SJSA1 (cell line): Measurements from ENCODE around the gene SASH1. TPM values are rescaled to one million over a fixed set of nuclear protein-coding genes. Genes with fewer than 3 reads are reported as not detected.

Experiments
- DNase-seq, 2 experiments: peaks; one replicate each; pipeline ENCODE4 v3.0.0-alpha.2; 2015 to 2020; ENCODE audit warnings: low spot score in 2 of 2, low read depth in 1 of 2
- H3K27ac ChIP-seq: fragments of 250-450 bp; sonication (Bioruptor Pico); 2 replicates; pipeline ENCODE4 v1.5.1; 2020; ENCODE audit warnings: mild to moderate bottlenecking, moderate library complexity
- H3K27me3 ChIP-seq: fragments of 250-450 bp; sonication (Bioruptor Pico); replicated peaks from 2 replicates; pipeline ENCODE4 v1.5.1; 2020; ENCODE audit warnings: mild to moderate bottlenecking, moderate library complexity
- H3K36me3 ChIP-seq: fragments of 250-450 bp; sonication (Bioruptor Pico); 2 replicates; pipeline ENCODE4 v1.5.1; 2020; ENCODE audit warnings: mild to moderate bottlenecking
- H3K4me1 ChIP-seq: fragments of 250-450 bp; sonication (Bioruptor Pico); replicated peaks from 2 replicates; pipeline ENCODE4 v1.6.1; 2021; ENCODE audit warnings: mild to moderate bottlenecking
- H3K4me3 ChIP-seq: fragments of 250-450 bp; sonication (Bioruptor Pico); 2 replicates; pipeline ENCODE4 v1.5.1; 2020; ENCODE audit warnings: mild to moderate bottlenecking
- H3K9me3 ChIP-seq: fragments of 250-450 bp; sonication (Bioruptor Pico); replicated peaks from 2 replicates; pipeline ENCODE4 v1.5.1; 2020; ENCODE audit warnings: mild to moderate bottlenecking
- total RNA-seq: library from RNA; depleted of rRNA; stranded (reverse); fragments of >200 nt; shearing (Covaris generic); gene quantifications from 2 replicates; pipeline ENCODE4 v1.2.3, GENCODE V29; 2014

The SASH1 gene
- total RNA-seq, 1 experiment from 2014 or later: 10.4 TPM

- DNase-seq: peak in 1 of 2 experiments; percentile 53
- H3K27ac ChIP-seq: no peak overlapping the region
- no peaks in the 10 kb centered on the region for H3K36me3 ChIP-seq
- H3K4me3 ChIP-seq: no peak overlapping the region
- no peaks in the 10 kb centered on the region for H3K27me3 ChIP-seq
- peaks cover 44% of the 10 kb centered on the region for H3K4me1 ChIP-seq
- H3K9me3 ChIP-seq: no peaks in the 10 kb centered on the region; the same call in 1 of the 2 replicates
These were observed 119.4 kb downstream of the SASH1 start for GRCh38 chr6:148461986-148462577.

- Histone ChIP-seq H3K4me1 (peaks cover 39% of the 10 kb centered on the region), H3K36me3 (no peaks in the 10 kb centered on the region), H3K4me3 (no peak overlapping the region), H3K27ac (no peak overlapping the region), H3K27me3 (no peaks in the 10 kb centered on the region), H3K9me3 (no peaks in the 10 kb centered on the region)
- DNase-seq: peak in 1 of 2 experiments; percentile 28
These were observed 121.0 kb downstream of the SASH1 start for GRCh38 chr6:148463671-148464070.

GRCh38 chr6:148464319-148465010 is 121.8 kb downstream of the SASH1 start:
- no peaks in the 10 kb centered on the region for H3K27me3 ChIP-seq
- no peak overlapping the region for H3K27ac ChIP-seq
- H3K4me1 ChIP-seq: peaks cover 39% of the 10 kb centered on the region
- no peak overlapping the region for H3K4me3 ChIP-seq
- no peaks in the 10 kb centered on the region for H3K36me3 ChIP-seq
- peak; percentile 63 to 78 for DNase-seq
- H3K9me3 ChIP-seq: no peaks in the 10 kb centered on the region

- Histone ChIP-seq H3K4me1 (peaks cover 39% of the 10 kb centered on the region), H3K9me3 (no peaks in the 10 kb centered on the region), H3K4me3 (no peak overlapping the region), H3K27me3 (no peaks in the 10 kb centered on the region), H3K27ac (no peak overlapping the region), H3K36me3 (no peaks in the 10 kb centered on the region)
- DNase-seq: no peak
These were observed 122.3 kb downstream of the SASH1 start for GRCh38 chr6:148465011-148465335.

- no peak for DNase-seq
- H3K4me1 ChIP-seq: peaks cover 46% of the 10 kb centered on the region
- H3K27me3 ChIP-seq: no peaks in the 10 kb centered on the region
- H3K27ac ChIP-seq: no peak overlapping the region
- no peaks in the 10 kb centered on the region for H3K9me3 ChIP-seq
- no peaks in the 10 kb centered on the region for H3K36me3 ChIP-seq
- H3K4me3 ChIP-seq: no peak overlapping the region
These were observed 123.0 kb downstream of the SASH1 start for GRCh38 chr6:148465670-148466069.

GRCh38 chr6:148466158-148466557 is 123.5 kb downstream of the SASH1 start:
- Histone ChIP-seq H3K4me3 (no peak overlapping the region), H3K9me3 (no peaks in the 10 kb centered on the region), H3K4me1 (peaks cover 49% of the 10 kb centered on the region), H3K27ac (no peak overlapping the region), H3K36me3 (no peaks in the 10 kb centered on the region), H3K27me3 (no peaks in the 10 kb centered on the region)
- no peak for DNase-seq

GRCh38 chr6:148467926-148468325 is 125.3 kb downstream of the SASH1 start:
- H3K4me1 ChIP-seq: peaks cover 42% of the 10 kb centered on the region
- no peaks in the 10 kb centered on the region for H3K27me3 ChIP-seq
- no peaks in the 10 kb centered on the region; the same call in 1 of the 2 replicates for H3K9me3 ChIP-seq
- H3K36me3 ChIP-seq: no peaks in the 10 kb centered on the region
- no peak overlapping the region for H3K27ac ChIP-seq
- H3K4me3 ChIP-seq: no peak overlapping the region
- no peak for DNase-seq

- Histone ChIP-seq H3K27ac (no peak overlapping the region), H3K4me3 (no peak overlapping the region), H3K4me1 (peaks cover 23% of the 10 kb centered on the region), H3K36me3 (no peaks in the 10 kb centered on the region), H3K9me3 (no peaks in the 10 kb centered on the region; the same call in 1 of the 2 replicates), H3K27me3 (no peaks in the 10 kb centered on the region)
- DNase-seq: no peak
These were observed 127.5 kb downstream of the SASH1 start for GRCh38 chr6:148470156-148470555.

GRCh38 chr6:148470606-148471465 is 128.2 kb downstream of the SASH1 start:
- peak overlapping the region; percentile 77; the same call in 1 of the 2 replicates for H3K27ac ChIP-seq
- DNase-seq: peak in 1 of 2 experiments; percentile 70

GRCh38 chr6:148471624-148472159 is 129.1 kb downstream of the SASH1 start:
- peak; percentile 75 to 83 for DNase-seq
- H3K27me3 ChIP-seq: no peaks in the 10 kb centered on the region
- peaks cover 23% of the 10 kb centered on the region for H3K4me1 ChIP-seq
- H3K36me3 ChIP-seq: peaks cover 3% of the 10 kb centered on the region; the same call in 1 of the 2 replicates
- no peak overlapping the region for H3K4me3 ChIP-seq
- no peaks in the 10 kb centered on the region; the same call in 1 of the 2 replicates for H3K9me3 ChIP-seq
- peak overlapping the region; percentile 77 for H3K27ac ChIP-seq

More at GRCh38 chr6:148470606-148471465, 128.2 kb downstream of the SASH1 start:
- H3K27me3 ChIP-seq: no peaks in the 10 kb centered on the region
- H3K4me1 ChIP-seq: peaks cover 23% of the 10 kb centered on the region
- H3K36me3 ChIP-seq: peaks cover 3% of the 10 kb centered on the region; the same call in 1 of the 2 replicates
- H3K4me3 ChIP-seq: no peak overlapping the region
- no peaks in the 10 kb centered on the region; the same call in 1 of the 2 replicates for H3K9me3 ChIP-seq

GRCh38 chr6:148472171-148473105 is 129.8 kb downstream of the SASH1 start:
- Histone ChIP-seq H3K36me3 (peaks cover 3% of the 10 kb centered on the region; the same call in 1 of the 2 replicates), H3K27ac (peak overlapping the region; percentile 77; the same call in 1 of the 2 replicates), H3K4me3 (no peak overlapping the region), H3K9me3 (no peaks in the 10 kb centered on the region; the same call in 1 of the 2 replicates), H3K27me3 (no peaks in the 10 kb centered on the region), H3K4me1 (peaks cover 23% of the 10 kb centered on the region)
- DNase-seq: no peak

GRCh38 chr6:148479497-148479896 is 136.9 kb downstream of the SASH1 start:
- DNase-seq: no peak

More at GRCh38 chr6:148479497-148479896, 136.9 kb downstream of the SASH1 start:
- H3K36me3 ChIP-seq: peaks cover 3% of the 10 kb centered on the region; the same call in 1 of the 2 replicates
- H3K4me1 ChIP-seq: no peaks in the 10 kb centered on the region
- no peak overlapping the region for H3K27ac ChIP-seq
- no peaks in the 10 kb centered on the region for H3K27me3 ChIP-seq
- H3K4me3 ChIP-seq: no peak overlapping the region
- no peaks in the 10 kb centered on the region for H3K9me3 ChIP-seq
